GM12892 (cell line): ENCODE data around the gene VNN1.

ENCODE experiments used
- POLR2A ChIP-seq: IDR thresholded peaks from 2 replicates; pipeline ENCODE4 v1.6.1; 2011; ENCODE audit warnings: low read depth, low read length, control low read depth
- POLR2AphosphoS5 ChIP-seq: IDR thresholded peaks from 2 replicates; pipeline ENCODE4 v1.6.1; 2011; ENCODE audit warnings: low read depth, low read length, control low read depth
- TAF1 ChIP-seq: IDR thresholded peaks from 2 replicates; pipeline ENCODE4 v1.6.1; 2011; ENCODE audit warnings: low read depth, mild to moderate bottlenecking, control low read depth, low read length, borderline replicate concordance

DNA sequence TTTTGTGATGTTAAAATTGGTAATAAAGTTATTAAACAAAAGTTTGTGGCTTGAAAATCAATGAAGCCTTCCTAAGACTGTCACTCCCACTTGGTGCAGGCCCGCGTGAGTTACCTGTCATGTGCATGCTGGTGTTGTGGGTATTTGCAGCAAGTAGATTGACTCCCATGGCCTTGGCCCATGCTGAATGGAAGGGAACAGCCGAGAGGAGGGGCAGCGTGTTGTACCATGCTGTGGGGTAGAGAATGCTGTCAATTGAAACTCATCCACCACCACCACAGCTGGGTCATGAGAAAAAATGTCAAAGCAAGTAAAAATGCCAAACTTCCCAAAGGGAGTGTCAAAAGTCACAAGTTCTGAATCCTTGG, 12.7 kb upstream of the VNN1 start:
- TF ChIP-seq TAF1: no peak
- no peak for TF ChIP-seq POLR2AphosphoS5
- no peak for TF ChIP-seq POLR2A
